Activated effector memory CD4-positive, alpha-beta T cell treated with anti-CD3 and anti-CD28 coated beads, Interleukin-2, amount 50 U/mL, for 16 hours (primary cell): Measurements from ENCODE around the gene GBP3.
"Not testable (repeated sequence)": the region's sequence is repeated elsewhere in the genome, so short reads cannot be mapped to it uniquely, and the experiment has no call there.

ENCODE experiments used
- DNase-seq: peaks from one replicate; pipeline ENCODE4 v3.0.0-alpha.2; 2020

The GBP3 gene

GRCh38 chr1:89022167-89022959 lies at the start of gene GBP3:
GBP3 (minus strand) TSS chr1:89022866; CDS start chr1:89020721, 2,145 bp downstream.
- DNase-seq, result no peak

GRCh38 chr1:89070509-89070908 lies 47.8 kb upstream of the GBP3 start:
- DNase-seq, result no peak

DNA sequence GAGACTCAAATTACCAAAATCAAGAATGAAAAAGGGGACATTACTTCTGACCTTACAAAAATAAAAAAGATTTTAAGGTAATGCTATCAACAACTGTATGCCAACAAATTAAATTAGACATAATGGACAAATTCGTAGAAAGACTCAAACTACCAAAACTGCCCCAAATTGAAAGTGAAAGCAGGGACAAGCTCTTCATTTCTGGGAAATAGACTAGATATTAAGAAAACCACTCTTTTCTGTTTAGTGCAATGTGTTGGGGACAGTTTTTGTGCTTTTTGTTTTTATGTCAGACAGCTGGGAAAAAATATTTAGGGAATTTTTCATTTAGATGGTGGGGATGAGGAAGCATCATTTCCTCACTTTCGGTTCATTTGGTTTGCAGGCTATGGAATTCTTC lies 47.3 kb upstream of the GBP3 start:
- no peak for DNase-seq

GRCh38 chr1:89068291-89068690 lies 45.6 kb upstream of the GBP3 start:
- no peak for DNase-seq

DNA sequence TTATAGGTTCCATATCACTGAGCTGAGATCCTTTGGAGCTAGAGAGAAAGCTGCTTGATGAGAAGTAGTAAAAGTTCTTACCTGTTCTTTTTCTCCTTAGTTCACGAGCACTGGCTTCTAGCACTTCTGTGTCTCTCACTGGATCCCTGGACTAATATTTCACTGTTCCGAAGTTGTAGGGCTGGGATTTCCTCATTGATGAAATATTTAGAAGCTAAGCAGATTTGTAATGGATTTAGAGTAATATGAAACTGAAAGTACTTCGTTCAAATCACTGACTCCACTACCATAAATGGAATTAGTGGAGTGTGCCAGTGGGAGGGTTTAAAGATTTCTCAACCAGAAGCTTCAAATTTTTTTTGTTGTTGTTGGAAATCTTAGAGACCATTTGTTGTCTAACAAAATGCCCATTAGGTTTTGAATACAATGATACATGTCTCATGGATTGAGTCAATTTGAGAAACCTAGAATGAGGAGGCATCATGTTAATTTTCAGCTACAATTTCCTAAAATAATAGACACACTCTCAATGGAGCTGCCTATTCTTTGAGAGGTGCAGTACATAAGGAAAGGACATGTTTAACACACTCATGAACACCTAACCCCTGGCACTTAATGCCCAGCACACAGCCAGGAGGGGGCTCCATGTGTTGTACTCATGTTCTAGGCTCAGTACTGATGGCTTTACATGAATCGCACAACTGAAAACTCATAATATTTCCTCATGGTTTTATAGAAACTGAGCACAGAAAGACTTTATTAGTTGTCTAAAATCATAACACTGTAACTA lies 42.6 kb upstream of the GBP3 start, which contains the start of gene GBP1:
GBP1 (minus strand) TSS at position 130 of the 790 bp plus-strand sequence. CDS start 1,974 bp downstream, outside the sequence.
- no peak for DNase-seq

GRCh38 chr1:89064632-89065031 lies 42.0 kb upstream of the GBP3 start:
- no peak for DNase-seq

GRCh38 chr1:89063094-89063493 lies 40.4 kb upstream of the GBP3 start:
- DNase-seq, result no peak

DNA sequence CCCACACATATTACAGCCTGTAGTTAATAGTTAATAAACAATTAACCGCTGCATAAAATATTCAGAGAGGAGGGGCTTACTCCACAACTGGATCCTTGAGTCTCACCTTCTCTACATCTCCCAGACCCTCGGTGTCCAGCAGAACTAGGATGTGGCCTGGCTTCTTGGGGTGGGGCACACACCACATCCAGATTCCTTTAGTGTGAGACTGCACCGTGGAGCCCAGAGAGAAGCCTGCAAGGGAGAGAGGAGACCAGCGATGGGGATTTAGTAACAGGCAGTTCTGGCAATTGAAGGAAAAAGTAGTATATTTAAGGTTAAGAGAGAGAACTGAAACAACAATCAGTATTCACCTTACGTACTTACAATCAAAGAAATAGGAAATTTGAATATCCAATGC lies 37.4 kb upstream of the GBP3 start:
- no peak for DNase-seq

DNA sequence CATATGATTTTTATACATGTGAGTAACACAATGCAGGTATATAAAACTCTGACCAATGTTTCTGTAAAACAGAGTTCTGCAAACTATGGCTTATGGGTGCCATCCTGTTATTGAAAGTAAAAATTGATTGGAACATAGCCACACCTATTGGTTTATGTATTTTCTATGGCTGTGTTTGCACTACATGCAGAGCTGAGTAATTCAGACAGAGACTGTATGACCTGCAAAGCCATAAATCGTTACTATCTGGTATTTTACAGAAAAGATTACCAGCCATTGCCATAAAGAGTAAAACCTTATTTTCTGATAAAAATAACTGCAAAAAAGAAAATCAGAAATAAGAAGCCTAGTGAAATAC lies 29.3 kb upstream of the GBP3 start:
- DNase-seq, result no peak

DNA sequence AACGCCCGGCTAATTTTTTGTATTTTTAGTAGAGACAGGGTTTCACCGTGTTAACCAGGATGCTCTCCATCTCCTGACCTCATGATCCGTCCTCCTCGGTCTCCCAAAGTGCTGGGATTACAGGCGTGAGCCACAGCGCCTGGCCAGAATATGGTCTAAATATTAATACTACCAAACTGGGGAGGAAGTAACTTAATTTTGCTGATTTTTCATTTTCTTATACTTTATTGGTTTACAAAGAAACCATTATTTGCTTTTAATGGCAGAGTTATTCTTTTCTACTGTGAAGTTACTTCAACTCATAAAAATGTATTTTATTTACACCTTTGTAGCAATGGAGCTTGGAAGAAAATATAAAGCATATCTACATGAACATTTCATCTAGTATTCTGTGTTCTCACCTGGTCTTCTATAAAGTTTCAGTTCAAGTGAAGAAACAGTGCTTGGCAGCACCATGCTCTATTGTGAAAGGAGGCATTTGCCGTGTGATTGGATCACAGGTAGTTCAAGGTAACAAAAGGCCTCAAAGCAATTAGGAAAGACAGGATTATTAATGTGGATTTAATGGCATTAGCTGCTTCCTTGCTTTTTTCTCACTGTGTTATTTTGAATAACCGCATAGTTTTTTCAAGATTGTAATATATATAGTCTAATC lies 28.8 kb upstream of the GBP3 start:
- no peak for DNase-seq

DNA sequence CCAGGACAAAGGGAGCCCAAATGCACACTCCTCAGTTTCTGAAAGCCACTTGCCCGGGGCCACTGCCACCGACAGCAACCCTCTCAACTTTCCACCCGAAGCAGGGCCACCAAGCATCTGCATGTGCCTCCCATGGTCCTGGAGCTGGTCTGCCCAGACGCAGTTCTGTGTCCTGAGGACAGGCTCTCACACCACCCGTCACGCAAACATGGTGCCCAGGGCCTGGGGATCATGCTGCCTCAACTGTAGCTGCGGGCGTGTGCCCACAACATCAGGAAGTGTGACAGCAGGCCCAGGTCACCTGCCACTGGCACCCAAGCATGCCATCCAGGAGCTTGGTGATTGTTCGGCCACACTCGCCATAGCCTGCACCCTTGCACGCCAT lies 28.0 kb upstream of the GBP3 start:
- no peak for DNase-seq

DNA sequence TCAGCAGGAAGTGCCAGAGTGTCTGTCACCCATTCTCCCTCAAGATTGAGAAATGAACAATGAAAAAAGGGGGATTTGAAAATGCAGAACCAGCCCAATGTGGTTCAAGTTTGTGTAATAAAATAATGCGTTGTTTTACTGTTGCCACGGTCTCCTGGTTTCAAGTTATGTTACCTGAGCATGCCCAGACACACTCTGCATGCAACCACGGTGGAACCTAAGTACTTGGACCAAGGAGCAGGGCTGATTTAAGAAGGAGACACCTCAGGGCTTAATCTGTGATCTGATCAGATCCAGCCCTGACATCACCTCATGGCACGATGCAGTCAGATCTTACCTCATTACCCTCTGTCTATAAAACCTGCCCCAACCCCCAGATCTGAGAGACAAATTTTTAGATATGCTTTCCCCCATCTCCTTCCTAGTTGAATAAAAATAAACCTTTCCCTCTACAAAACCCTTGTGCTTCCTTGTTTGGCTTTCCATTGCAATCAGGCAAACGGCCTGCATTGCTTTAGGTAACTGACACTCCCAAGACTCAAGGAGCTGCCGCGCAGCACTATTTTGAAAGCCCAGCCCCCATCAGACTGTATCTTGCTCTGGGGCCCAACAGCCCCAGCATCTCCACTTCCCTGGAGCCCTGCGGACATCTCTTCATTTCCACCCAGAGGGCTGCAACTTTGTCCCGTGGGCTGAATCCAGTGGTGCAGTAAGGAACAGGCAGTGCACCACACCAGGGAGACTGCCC lies 27.4 kb upstream of the GBP3 start:
- DNase-seq, result not testable (repeated sequence)

GRCh38 chr1:89049187-89049586 lies 26.5 kb upstream of the GBP3 start:
- not testable (repeated sequence) for DNase-seq

DNA sequence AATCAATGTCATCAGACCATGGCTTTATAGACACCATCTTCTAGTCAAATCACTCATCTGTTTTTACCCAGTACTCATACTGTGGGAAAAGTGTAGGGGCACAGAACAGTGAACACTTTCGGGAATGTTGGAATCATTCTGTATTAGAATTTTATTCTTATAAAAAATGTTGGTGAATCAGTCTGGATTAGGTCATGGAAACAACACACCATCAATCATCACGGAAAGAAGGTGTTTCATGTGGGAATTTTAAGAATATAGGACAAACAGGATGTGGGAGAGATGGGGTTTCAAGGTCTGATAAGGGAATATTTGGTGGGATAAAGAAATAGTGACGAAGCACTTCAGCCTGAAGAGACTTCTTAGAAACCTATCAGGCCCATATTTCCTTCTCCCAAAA lies 25.1 kb upstream of the GBP3 start:
- DNase-seq, result no peak

DNA sequence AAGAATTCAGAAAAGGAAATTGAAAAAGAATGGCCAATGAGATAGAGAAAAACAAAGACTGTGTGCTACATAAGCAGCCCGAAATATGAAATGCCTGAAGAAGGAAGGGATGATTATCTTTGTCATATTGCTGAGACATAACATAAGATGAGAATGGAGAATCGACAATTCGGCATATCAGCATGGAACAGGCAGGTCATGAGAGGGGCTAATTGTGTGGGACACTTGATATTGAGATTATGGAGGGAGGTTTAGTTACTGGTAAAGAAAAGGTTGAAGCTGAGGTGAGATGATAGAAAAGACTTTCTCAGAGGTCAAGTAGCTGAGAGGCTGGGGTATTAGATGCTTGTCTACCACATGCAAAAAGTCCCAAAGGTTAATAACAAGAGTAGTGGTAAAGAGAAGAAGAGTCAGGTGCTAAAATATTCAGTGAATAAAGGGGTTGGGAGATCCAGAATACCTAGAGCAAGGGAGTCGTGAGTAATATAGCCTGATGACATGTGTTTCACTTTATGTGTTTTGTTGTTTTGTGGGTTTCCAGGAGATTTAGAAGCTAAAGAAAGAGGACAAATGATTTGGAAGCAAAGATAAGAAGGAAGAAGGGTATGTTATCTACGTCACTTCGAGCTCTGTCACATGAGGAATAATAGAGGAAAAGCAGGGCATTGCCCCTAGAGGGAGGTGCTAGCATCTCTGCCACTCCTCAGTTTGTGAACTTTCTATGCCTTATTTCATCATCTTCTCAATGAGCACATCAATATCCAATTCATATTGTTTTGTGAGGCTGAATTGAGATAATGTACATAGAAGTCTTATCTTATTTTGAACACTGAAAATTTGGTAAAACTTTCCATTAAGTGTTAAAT lies 23.9 kb upstream of the GBP3 start:
- DNase-seq, result not testable (repeated sequence)

DNA sequence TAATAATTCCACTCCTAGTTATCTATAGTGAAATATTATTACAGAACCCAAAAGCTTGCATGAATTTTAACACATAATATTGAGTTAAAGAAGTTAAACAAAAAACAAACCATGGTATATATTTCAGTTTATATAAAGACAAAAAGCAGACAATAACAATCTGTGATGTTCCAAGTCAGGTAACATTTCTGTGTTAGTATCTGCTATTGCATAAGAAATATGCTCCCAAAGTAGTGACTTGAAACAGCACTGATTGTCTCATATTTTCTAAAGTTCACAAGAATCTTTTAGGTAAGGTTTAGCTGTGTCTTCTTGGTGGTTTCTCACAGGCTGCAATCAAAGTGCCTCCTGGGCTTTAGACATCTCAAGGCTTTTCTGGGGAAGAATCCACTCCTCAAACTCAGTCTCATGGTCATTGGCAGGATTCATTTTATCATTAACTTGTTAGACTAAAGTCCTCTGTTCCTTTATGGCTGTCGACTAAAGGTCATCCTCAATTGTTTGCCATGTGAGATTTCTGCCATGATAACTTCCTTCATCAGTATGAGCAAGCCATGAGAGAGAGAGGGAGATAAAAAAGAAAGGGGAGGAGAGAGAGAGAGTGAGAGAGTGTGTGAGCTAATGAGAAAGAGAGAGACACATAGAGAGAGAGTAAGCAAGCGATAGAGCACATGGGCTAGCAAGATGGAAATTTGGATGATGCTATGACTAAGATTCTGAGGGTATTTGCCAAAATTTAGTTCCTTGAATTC lies 22.5 kb upstream of the GBP3 start:
- no peak for DNase-seq

- no peak for DNase-seq
Measured at GRCh38 chr1:89043940-89044339, 21.3 kb upstream of the GBP3 start.

- no peak for DNase-seq
Measured at GRCh38 chr1:89042491-89042890, 19.8 kb upstream of the GBP3 start.

GRCh38 chr1:89041721-89042120 lies 19.1 kb upstream of the GBP3 start:
- DNase-seq, result no peak

DNA sequence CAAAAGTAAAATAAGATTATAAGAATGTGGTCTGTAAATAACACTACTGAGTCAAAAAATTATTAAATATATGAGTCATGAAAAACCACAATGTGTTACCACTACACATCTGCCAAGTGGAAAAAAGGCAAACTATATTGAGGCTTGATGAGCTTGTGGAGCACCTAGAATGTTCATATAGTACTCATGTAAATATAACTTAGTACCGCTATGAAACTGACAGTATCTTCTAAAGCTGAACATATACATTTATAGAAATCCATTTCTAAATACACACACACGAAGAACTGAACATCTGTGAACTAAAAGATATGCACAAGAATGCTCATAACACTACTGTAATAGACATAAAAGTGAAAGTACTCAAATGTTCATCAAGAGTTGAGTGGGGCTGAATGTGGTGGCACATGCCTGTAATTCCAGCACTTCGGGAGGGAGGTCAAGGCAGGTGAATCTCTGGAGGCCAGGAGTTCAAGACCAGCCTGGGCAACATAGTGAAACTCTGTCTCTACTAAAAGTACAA lies 18.5 kb upstream of the GBP3 start:
- no peak for DNase-seq

GRCh38 chr1:89040315-89040626 lies 17.6 kb upstream of the GBP3 start:
- no peak for DNase-seq
